Fibroblast of pulmonary artery (primary cell): ENCODE data around the gene LY86.

Source experiments
- DNase-seq: peaks from one replicate; pipeline ENCODE4 v3.0.0-alpha.2; 2010; ENCODE audit warnings: low read depth
- H3K4me3 ChIP-seq: replicated peaks from 2 replicates; pipeline ENCODE4 v1.5.1; 2011; ENCODE audit warnings: low read depth, mild to moderate bottlenecking, control low read depth, low read length, moderate library complexity
- TF ChIP-seq, protein P1 (sequence below): IDR thresholded peaks from 2 replicates; pipeline ENCODE4 v1.5.1; 2011; ENCODE audit warnings: mild to moderate bottlenecking, control low read depth, low read length, inconsistent platforms; ENCODE audit errors: missing control alignments

Gene LY86

DNA sequence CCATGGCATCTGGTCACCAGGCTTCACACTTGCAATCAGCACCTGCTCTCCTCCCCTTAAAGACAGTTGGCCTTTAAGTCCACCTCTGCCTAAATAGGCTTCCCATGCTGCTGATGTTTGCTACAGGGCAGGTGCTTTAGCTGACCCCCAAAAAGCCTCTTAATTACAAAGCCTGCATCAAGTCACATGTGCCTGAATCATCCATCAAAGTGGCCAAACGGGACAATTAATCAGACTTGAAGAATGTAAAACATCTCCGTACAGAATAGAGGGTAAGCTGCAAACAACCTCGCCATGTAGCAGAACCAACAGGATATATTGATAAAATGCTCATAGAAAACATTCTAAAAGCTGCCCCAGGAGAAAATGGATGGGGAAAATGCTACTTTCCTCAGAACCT lies 7.4 kb downstream of the LY86 start:
- TF ChIP-seq, protein P1, sequence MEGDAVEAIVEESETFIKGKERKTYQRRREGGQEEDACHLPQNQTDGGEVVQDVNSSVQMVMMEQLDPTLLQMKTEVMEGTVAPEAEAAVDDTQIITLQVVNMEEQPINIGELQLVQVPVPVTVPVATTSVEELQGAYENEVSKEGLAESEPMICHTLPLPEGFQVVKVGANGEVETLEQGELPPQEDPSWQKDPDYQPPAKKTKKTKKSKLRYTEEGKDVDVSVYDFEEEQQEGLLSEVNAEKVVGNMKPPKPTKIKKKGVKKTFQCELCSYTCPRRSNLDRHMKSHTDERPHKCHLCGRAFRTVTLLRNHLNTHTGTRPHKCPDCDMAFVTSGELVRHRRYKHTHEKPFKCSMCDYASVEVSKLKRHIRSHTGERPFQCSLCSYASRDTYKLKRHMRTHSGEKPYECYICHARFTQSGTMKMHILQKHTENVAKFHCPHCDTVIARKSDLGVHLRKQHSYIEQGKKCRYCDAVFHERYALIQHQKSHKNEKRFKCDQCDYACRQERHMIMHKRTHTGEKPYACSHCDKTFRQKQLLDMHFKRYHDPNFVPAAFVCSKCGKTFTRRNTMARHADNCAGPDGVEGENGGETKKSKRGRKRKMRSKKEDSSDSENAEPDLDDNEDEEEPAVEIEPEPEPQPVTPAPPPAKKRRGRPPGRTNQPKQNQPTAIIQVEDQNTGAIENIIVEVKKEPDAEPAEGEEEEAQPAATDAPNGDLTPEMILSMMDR = no peak
- DNase-seq = no peak
- no peak overlapping the region for H3K4me3 ChIP-seq

DNA sequence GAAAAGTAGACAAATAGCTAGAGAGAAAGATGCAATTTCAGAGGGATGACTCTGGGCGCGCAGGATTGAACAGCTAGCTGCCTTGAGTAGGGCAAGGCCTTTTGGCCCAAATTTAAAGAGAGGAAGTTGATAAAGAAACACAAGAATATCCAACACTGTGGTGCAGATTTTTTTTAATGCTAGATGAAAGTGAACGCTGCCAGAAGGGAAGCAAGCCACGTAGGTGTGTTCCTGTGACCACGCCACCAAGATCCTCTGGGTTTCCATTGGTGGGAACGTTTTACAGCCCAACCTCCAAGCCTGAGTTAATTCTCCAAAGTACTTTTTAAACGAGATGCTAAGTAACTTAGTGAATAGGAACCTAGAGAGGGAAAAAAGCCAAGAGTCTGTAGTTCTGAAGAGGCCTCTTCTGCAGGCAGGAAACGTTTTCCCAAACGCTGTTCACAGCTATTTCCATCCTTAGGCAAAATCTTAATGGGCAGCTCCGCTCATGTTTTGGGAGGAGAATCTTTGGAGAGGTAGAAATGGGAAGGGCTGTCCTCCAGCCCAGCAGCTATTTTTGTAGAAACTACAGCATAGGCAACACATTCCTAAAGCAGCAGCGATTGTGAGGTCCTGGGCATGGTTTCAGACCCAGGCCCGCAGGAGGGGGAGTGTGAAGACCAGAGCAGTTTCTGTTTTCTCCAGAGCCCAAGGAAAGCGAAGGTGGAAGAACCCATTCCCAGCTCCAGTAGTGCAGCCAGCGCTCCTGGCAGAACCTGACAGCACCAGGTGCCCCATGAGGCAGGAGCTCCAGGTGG lies 8.2 kb downstream of the LY86 start:
- DNase-seq = no peak

DNA sequence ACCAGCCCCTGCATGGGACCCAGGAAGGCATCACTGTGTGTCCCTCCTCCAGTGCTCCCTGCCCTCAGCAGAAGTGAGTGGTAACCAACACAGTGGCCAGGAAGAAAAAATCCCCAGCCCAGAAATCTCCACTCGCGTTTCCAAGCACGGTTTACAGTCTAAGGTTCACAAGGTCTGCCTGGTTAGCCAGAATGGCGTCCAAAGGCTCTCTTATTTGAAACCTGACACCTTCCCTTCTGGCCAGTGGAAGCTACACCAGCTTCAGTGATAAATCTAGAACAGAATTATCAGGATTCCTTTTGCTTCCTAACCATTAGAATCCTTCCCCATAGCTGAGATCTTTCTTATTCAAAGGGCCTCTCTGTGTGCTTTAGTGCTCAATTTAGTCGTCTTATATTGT lies 9.2 kb downstream of the LY86 start:
- DNase-seq = no peak
- H3K4me3 ChIP-seq = no peak overlapping the region
- TF ChIP-seq, protein P1 = no peak

More for the DNA sequence above, 8.2 kb downstream of the LY86 start:
- H3K4me3 ChIP-seq = no peak overlapping the region
- TF ChIP-seq, protein P1 = no peak

DNA sequence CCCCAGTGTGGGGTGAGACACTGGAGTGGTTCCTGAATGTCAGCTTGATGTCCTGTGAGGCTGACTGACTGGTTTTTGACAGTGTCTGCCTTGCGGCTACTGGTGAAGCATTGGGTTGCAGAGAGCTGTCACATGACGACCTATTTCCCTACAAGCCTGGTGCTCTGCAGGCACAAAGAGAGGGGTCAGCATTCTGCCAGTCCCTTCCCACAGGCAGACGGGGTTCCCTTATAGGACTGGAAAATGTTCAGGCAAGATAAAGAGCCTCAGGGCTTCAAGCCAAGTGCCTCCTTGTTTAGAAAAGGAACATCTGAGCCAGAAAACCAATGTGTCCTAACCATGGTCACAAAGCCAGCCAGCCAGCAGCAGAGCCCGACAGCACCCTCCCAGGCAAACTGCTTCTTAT lies 11.0 kb downstream of the LY86 start:
- TF ChIP-seq, protein P1 = no peak
- DNase-seq = no peak

DNA sequence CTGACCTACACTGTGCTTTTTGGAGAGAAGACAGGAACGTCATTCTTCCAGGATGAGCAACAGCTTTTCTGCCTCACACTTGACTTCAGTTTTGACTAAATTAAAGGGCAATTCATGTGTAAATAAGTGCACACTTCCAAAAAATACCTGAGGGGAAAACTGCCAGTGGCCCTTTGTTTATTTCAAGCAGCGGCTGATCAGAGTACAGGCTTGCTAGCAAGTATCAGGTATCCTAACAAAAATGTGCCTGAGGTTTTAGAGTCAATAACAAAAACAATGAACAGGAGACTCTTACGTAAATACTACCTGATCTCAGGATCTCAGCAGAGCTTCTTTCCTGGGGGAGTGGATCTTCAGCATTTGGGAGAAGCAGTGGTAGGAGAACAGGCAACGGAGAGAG lies 12.4 kb downstream of the LY86 start:
- no peak overlapping the region for H3K4me3 ChIP-seq
- TF ChIP-seq, protein P1 = no peak
- no peak for DNase-seq

More for the DNA sequence above, 11.0 kb downstream of the LY86 start:
- no peak overlapping the region for H3K4me3 ChIP-seq

DNA sequence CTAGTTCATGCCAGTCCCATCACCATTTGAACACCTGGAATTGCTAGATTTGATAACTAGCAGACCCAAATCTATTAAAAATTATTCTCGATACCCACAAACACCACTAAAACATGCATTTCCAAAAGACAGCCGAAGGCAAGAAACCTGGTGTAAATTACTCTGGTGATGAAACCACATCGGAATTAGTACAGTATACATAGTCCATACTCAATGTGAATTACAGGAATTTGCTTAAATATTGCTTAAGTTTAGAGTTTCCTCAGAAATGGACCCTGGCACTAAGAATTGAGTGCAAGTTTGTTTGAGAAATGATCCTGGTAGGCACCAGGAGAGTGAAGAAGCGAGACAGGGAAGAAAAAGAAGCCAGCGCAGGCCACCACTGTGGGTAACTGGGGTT lies 13.7 kb downstream of the LY86 start:
- no peak overlapping the region for H3K4me3 ChIP-seq
- TF ChIP-seq, protein P1 = no peak
- DNase-seq = no peak

DNA sequence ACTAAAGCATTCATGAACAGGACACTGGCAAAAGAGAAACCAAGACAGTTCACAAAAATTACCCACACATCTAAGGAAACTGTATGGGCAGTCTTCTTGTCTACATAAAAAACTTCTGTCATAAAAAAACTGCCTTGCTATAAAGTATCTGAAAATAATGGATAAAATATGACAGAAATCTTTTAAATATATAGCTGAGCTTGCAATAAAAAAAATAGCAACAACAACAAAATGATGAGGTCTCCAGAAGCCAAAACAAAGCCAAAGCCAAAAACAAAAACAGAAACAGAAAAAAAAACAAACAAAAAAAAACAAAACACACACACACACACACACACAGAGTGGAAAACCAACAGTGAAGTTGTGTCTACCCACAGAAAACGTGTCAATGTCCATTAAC lies 14.8 kb downstream of the LY86 start:
- no peak for DNase-seq
- TF ChIP-seq, protein P1 = no peak
- no peak overlapping the region for H3K4me3 ChIP-seq
